ENCODE results near the gene DEFB119. TPM values are rescaled to one million over a fixed set of nuclear protein-coding genes. Genes with fewer than 3 reads are reported as not detected.

DEFB119 gene
- total RNA-seq, 1 experiment from 2014 or later: not detected

DNA sequence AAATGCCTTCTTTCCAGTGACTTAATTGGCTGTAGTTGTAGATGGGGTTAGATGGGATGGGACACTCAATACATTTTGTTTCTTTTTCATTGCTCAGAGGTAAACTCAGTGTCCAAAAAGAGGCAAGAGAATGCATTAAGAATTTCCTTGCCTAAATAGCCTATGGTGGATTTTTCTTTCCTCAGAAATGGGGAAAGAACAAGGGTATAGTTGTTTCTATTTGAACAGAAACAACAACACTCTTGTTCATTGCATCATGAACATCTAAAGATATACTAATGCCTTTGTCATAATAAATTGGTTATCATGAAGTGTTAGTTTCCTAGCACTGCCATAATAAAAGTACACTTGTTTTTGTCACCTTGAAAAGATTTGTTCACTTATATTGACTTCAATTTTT is 35.4 kb upstream of the DEFB119 start:
- TF ChIP-seq JUN (CRISPR knock-in tag; IDR thresholded peaks at IDR 0.05): no peak
- no peak for TF ChIP-seq ATF2 (CRISPR knock-in tag; IDR thresholded peaks at IDR 0.05; ENCODE audit: borderline replicate concordance, low read depth)
- no peak for TF ChIP-seq ZNF219 (CRISPR knock-in tag; IDR thresholded peaks at IDR 0.05; ENCODE audit: borderline replicate concordance)
- no peak for TF ChIP-seq OVOL2 (CRISPR knock-in tag; IDR thresholded peaks at IDR 0.05; ENCODE audit: borderline replicate concordance)
- TF ChIP-seq, protein P1, sequence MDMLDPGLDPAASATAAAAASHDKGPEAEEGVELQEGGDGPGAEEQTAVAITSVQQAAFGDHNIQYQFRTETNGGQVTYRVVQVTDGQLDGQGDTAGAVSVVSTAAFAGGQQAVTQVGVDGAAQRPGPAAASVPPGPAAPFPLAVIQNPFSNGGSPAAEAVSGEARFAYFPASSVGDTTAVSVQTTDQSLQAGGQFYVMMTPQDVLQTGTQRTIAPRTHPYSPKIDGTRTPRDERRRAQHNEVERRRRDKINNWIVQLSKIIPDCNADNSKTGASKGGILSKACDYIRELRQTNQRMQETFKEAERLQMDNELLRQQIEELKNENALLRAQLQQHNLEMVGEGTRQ (CRISPR knock-in tag; IDR thresholded peaks at IDR 0.05): no peak
- no peak for TF ChIP-seq NR2C2 (CRISPR knock-in tag; IDR thresholded peaks at IDR 0.05)
- TF ChIP-seq SOX15 (CRISPR knock-in tag; IDR thresholded peaks at IDR 0.05): no peak
- TF ChIP-seq AR (CRISPR knock-in tag; IDR thresholded peaks at IDR 0.05): no peak
- TF ChIP-seq HMGA2 (CRISPR knock-in tag; IDR thresholded peaks at IDR 0.05): no peak
- no peak for TF ChIP-seq ZNF671 (CRISPR knock-in tag; IDR thresholded peaks at IDR 0.05)
- no peak for TF ChIP-seq TCF7 (CRISPR knock-in tag; IDR thresholded peaks at IDR 0.05; ENCODE audit: low read depth)
- no peak overlapping the region for H3K27ac Mint-ChIP-seq
- H3K9me3 Mint-ChIP-seq: peaks cover 59% of the 10 kb centered on the region
- H3K36me3 Mint-ChIP-seq: peaks cover 34% of the 10 kb centered on the region
- H3K27me3 Mint-ChIP-seq (ENCODE audit: low read depth): peaks cover 12% of the 10 kb centered on the region; the same call in 1 of the 2 replicates
- POLR2A ChIA-PET: no interaction called here
- DNase-seq (ENCODE audit: low spot score) (no peak), ATAC-seq (no peak)
- no peaks in the 10 kb centered on the region for H3K4me1 Mint-ChIP-seq
- no peak overlapping the region for H3K4me3 Mint-ChIP-seq
- CTCF ChIA-PET: no interaction called here

DNA sequence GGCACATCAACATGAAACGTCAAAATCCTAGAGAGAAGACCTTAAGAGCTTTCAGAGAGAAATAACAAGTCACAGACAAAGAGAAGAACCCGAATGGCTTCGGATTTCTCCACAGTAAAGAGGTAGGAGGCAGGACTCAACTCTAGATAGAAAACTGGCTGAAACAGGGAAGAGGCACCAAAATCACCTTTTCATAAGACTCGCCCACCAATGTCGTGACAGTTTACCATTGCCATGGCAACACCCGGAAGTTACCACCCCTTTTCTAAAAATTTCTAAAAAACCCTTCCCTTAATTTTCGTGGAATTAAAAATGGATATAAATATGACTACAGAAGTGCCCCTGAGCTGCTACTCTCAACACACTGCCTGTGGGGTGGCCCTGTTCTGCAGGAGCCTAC is 27.9 kb upstream of the DEFB119 start:
- ChIA-PET CTCF (no interaction called here), POLR2A (no interaction called here)
- H3K36me3 Mint-ChIP-seq: peaks cover 51% of the 10 kb centered on the region
- H3K4me3 Mint-ChIP-seq: no peak overlapping the region
- peaks cover 5% of the 10 kb centered on the region; the same call in 1 of the 2 replicates for H3K27me3 Mint-ChIP-seq (ENCODE audit: low read depth)
- DNase-seq (ENCODE audit: low spot score) (no peak), ATAC-seq (no peak)
- H3K4me1 Mint-ChIP-seq: no peaks in the 10 kb centered on the region
- no peak overlapping the region for H3K27ac Mint-ChIP-seq
- H3K9me3 Mint-ChIP-seq: peaks cover 80% of the 10 kb centered on the region
- TF ChIP-seq ZMAT4 (CRISPR knock-in tag; IDR thresholded peaks at IDR 0.05) (no peak), KAT7 (CRISPR knock-in tag; IDR thresholded peaks at IDR 0.05; ENCODE audit: borderline replicate concordance) (no peak), ATF6 (CRISPR knock-in tag; IDR thresholded peaks at IDR 0.05) (no peak), ZNF281 (CRISPR knock-in tag; IDR thresholded peaks at IDR 0.05) (no peak), HMGA2 (CRISPR knock-in tag; IDR thresholded peaks at IDR 0.05) (no peak)
- TF ChIP-seq, protein P2, sequence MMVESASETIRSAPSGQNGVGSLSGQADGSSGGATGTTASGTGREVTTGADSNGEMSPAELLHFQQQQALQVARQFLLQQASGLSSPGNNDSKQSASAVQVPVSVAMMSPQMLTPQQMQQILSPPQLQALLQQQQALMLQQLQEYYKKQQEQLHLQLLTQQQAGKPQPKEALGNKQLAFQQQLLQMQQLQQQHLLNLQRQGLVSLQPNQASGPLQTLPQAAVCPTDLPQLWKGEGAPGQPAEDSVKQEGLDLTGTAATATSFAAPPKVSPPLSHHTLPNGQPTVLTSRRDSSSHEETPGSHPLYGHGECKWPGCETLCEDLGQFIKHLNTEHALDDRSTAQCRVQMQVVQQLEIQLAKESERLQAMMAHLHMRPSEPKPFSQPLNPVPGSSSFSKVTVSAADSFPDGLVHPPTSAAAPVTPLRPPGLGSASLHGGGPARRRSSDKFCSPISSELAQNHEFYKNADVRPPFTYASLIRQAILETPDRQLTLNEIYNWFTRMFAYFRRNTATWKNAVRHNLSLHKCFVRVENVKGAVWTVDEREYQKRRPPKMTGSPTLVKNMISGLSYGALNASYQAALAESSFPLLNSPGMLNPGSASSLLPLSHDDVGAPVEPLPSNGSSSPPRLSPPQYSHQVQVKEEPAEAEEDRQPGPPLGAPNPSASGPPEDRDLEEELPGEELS (CRISPR knock-in tag; IDR thresholded peaks at IDR 0.05): no peak
- TF ChIP-seq, protein P3, sequence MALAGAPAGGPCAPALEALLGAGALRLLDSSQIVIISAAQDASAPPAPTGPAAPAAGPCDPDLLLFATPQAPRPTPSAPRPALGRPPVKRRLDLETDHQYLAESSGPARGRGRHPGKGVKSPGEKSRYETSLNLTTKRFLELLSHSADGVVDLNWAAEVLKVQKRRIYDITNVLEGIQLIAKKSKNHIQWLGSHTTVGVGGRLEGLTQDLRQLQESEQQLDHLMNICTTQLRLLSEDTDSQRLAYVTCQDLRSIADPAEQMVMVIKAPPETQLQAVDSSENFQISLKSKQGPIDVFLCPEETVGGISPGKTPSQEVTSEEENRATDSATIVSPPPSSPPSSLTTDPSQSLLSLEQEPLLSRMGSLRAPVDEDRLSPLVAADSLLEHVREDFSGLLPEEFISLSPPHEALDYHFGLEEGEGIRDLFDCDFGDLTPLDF (CRISPR knock-in tag; IDR thresholded peaks at IDR 0.05): no peak
- TF ChIP-seq, protein P4, sequence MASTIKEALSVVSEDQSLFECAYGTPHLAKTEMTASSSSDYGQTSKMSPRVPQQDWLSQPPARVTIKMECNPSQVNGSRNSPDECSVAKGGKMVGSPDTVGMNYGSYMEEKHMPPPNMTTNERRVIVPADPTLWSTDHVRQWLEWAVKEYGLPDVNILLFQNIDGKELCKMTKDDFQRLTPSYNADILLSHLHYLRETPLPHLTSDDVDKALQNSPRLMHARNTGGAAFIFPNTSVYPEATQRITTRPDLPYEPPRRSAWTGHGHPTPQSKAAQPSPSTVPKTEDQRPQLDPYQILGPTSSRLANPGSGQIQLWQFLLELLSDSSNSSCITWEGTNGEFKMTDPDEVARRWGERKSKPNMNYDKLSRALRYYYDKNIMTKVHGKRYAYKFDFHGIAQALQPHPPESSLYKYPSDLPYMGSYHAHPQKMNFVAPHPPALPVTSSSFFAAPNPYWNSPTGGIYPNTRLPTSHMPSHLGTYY (CRISPR knock-in tag; IDR thresholded peaks at IDR 0.05): no peak
